ENCODE data around the gene ZMYM4. TPM values are rescaled to one million over a fixed set of nuclear protein-coding genes. Genes with fewer than 3 reads are reported as not detected.

ZMYM4 gene
- total RNA-seq, 4 donors from 2014 or later, result 27.8 to 37.7 (median 28.8) TPM

DNA sequence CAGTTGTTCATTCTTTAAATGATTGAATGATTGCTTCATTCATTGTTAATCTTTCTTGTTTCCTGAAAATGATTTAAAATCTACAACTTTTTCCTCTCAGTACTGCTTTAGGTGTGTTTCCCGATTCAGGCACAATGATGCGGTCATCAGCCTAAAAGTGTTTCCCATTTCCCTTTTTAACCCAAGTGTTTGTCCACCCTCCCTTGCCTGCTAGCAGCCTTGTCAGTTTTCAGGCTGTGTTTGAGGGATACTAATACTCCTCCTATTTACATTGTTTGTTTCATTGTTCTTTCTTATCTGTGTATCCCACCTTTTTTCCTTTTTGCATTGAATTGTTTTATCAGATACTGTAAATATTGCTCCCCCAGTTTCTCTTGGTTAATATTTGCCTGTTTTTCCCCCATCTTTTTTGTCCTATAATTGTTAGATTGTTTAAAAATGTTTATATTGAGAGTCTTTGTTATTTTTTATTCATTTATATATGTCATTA, 157.6 kb downstream of the ZMYM4 start:
- H3K9me3 ChIP-seq, result no peaks in the 10 kb centered on the region
- H3K27me3 ChIP-seq, result no peaks in the 10 kb centered on the region
- H3K36me3 ChIP-seq, result peaks cover 0 to 36% of the 10 kb centered on the region in 2 donors
- TF ChIP-seq POLR2A (IDR thresholded peaks at IDR 0.05) (no peak), EP300 (IDR thresholded peaks at IDR 0.05) (no peak), CTCF (IDR thresholded peaks at IDR 0.05) (no peak), POLR2AphosphoS5 (IDR thresholded peaks at IDR 0.05) (no peak)
- no peak overlapping the region for H3K27ac ChIP-seq
- WGBS, 2 donors (ENCODE audit: low coverage in 1 of 2), result 69% methylated on average over 2 of the region's 2 CpGs; no CpG with 5 or more reads in 1 of the 2 donors
- no peak overlapping the region for H3K4me3 ChIP-seq
- ATAC-seq, result no peak
- no peaks in the 10 kb centered on the region for H3K4me1 ChIP-seq

GRCh38 chr1:35428360-35428759, 159.9 kb downstream of the ZMYM4 start:
- H3K4me3 ChIP-seq, result no peak overlapping the region
- ATAC-seq, result no peak
- no peaks in the 10 kb centered on the region for H3K4me1 ChIP-seq
- no peaks in the 10 kb centered on the region for H3K9me3 ChIP-seq
- H3K27me3 ChIP-seq, result no peaks in the 10 kb centered on the region
- WGBS, 2 donors (ENCODE audit: low coverage in 1 of 2), result 98 to 100% methylated on average over 7 of the region's 7 CpGs
- H3K36me3 ChIP-seq, result peaks cover 0 to 54% of the 10 kb centered on the region in 2 donors
- TF ChIP-seq POLR2AphosphoS5 (IDR thresholded peaks at IDR 0.05) (no peak), CTCF (IDR thresholded peaks at IDR 0.05) (no peak), POLR2A (IDR thresholded peaks at IDR 0.05) (no peak), EP300 (IDR thresholded peaks at IDR 0.05) (no peak)
- H3K27ac ChIP-seq, result no peak overlapping the region

- H3K27me3 ChIP-seq, result no peaks in the 10 kb centered on the region
- H3K4me3 ChIP-seq, result no peak overlapping the region
- no peaks in the 10 kb centered on the region for H3K9me3 ChIP-seq
- no peak overlapping the region for H3K27ac ChIP-seq
- TF ChIP-seq POLR2AphosphoS5 (IDR thresholded peaks at IDR 0.05), result no peak
- TF ChIP-seq CTCF (IDR thresholded peaks at IDR 0.05), result no peak
- no peak for TF ChIP-seq POLR2A (IDR thresholded peaks at IDR 0.05)
- no peak for TF ChIP-seq EP300 (IDR thresholded peaks at IDR 0.05)
- 88 to 100% methylated on average over 2 to 3 of the region's 4 CpGs for whole genome bisulfite sequencing, 2 donors (ENCODE audit: low coverage in 1 of 2)
- no peaks in the 10 kb centered on the region for H3K4me1 ChIP-seq
- peaks cover 0 to 66% of the 10 kb centered on the region in 2 donors for H3K36me3 ChIP-seq
- ATAC-seq, result no peak
Measured at GRCh38 chr1:35430762-35431161, 162.3 kb downstream of the ZMYM4 start.

- WGBS, 2 donors (ENCODE audit: low coverage in 1 of 2), result 76 to 90% methylated on average over 7 of the region's 7 CpGs
- no peak for TF ChIP-seq EP300 (IDR thresholded peaks at IDR 0.05)
- no peak for TF ChIP-seq POLR2AphosphoS5 (IDR thresholded peaks at IDR 0.05)
- no peak for TF ChIP-seq POLR2A (IDR thresholded peaks at IDR 0.05)
- TF ChIP-seq CTCF (IDR thresholded peaks at IDR 0.05), result no peak
- Histone ChIP-seq H3K27ac (no peak overlapping the region), H3K4me1 (no peaks in the 10 kb centered on the region), H3K9me3 (no peaks in the 10 kb centered on the region), H3K4me3 (no peak overlapping the region), H3K36me3 (peaks cover 0 to 70% of the 10 kb centered on the region in 2 donors), H3K27me3 (no peaks in the 10 kb centered on the region)
- ATAC-seq, result no peak
Measured at GRCh38 chr1:35431173-35431599, 162.7 kb downstream of the ZMYM4 start.

DNA sequence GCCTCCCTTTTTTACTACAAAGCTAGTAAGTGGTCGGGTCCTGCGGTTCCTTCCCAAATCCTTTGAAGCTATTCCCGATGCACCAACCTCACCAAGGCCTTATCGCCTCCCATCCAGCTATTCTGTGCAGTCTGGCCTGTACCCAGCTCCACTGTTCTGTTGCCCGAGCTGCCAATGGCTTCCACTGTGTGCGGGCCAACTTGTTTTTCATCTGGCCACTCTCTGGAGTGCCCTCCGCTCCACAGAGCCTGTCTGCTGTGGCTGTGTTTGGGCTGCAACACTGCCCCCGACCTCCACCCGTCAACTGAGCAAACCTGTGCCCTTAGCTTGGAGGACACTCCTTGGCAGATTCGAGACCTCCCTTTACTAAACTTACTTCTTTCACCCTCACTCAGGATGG, 163.7 kb downstream of the ZMYM4 start:
- Histone ChIP-seq H3K4me1 (no peaks in the 10 kb centered on the region), H3K36me3 (peaks cover 0 to 77% of the 10 kb centered on the region in 2 donors), H3K9me3 (no peaks in the 10 kb centered on the region), H3K4me3 (no peak overlapping the region), H3K27ac (no peak overlapping the region), H3K27me3 (no peaks in the 10 kb centered on the region)
- TF ChIP-seq POLR2AphosphoS5 (IDR thresholded peaks at IDR 0.05) (no peak), CTCF (IDR thresholded peaks at IDR 0.05) (no peak)
- ATAC-seq, result no peak
- 95 to 98% methylated on average over 6 to 8 of the region's 10 CpGs for WGBS, 2 donors (ENCODE audit: low coverage in 1 of 2)
